ENCODE measurements around the gene CFAP61. TPM values are rescaled to one million over a fixed set of nuclear protein-coding genes. Genes with fewer than 3 reads are reported as not detected.

CFAP61 gene
- total RNA-seq, 1 donor from 2014 or later = not detected

GRCh38 chr20:20303320-20303719, 251.0 kb downstream of the CFAP61 start:
- no peak for DNase-seq (ENCODE audit: extremely low read depth, low read depth, low spot score)

- no peak for DNase-seq (ENCODE audit: extremely low read depth, low read depth, low spot score)
Observed at GRCh38 chr20:20303742-20304141, 251.4 kb downstream of the CFAP61 start.

GRCh38 chr20:20304942-20305341, 252.6 kb downstream of the CFAP61 start:
- DNase-seq (ENCODE audit: extremely low read depth, low read depth, low spot score) = no peak

- DNase-seq (ENCODE audit: extremely low read depth, low read depth, low spot score) = no peak
Observed at GRCh38 chr20:20312562-20312961, 260.2 kb downstream of the CFAP61 start.

GRCh38 chr20:20317195-20317594, 264.9 kb downstream of the CFAP61 start:
- no peak for DNase-seq (ENCODE audit: extremely low read depth, low read depth, low spot score)

- DNase-seq (ENCODE audit: extremely low read depth, low read depth, low spot score) = no peak
Observed at GRCh38 chr20:20317621-20318364, 265.5 kb downstream of the CFAP61 start.

- DNase-seq (ENCODE audit: extremely low read depth, low read depth, low spot score) = no peak
Observed at GRCh38 chr20:20318365-20319161, 266.2 kb downstream of the CFAP61 start.

- no peak for DNase-seq (ENCODE audit: extremely low read depth, low read depth, low spot score)
Observed at GRCh38 chr20:20321134-20321533, 268.8 kb downstream of the CFAP61 start.

GRCh38 chr20:20321917-20322316, 269.6 kb downstream of the CFAP61 start:
- DNase-seq (ENCODE audit: extremely low read depth, low read depth, low spot score) = no peak

GRCh38 chr20:20322912-20323311, 270.6 kb downstream of the CFAP61 start:
- DNase-seq (ENCODE audit: extremely low read depth, low read depth, low spot score) = no peak

- no peak for DNase-seq (ENCODE audit: extremely low read depth, low read depth, low spot score)
Observed at GRCh38 chr20:20327746-20328145, 275.4 kb downstream of the CFAP61 start.

- no peak for DNase-seq (ENCODE audit: extremely low read depth, low read depth, low spot score)
Observed at GRCh38 chr20:20329564-20329963, 277.2 kb downstream of the CFAP61 start.

GRCh38 chr20:20331156-20331555, 278.8 kb downstream of the CFAP61 start:
- no peak for DNase-seq (ENCODE audit: extremely low read depth, low read depth, low spot score)

GRCh38 chr20:20331817-20332216, 279.5 kb downstream of the CFAP61 start:
- no peak for DNase-seq (ENCODE audit: extremely low read depth, low read depth, low spot score)

- no peak for DNase-seq (ENCODE audit: extremely low read depth, low read depth, low spot score)
Observed at GRCh38 chr20:20333866-20334265, 281.5 kb downstream of the CFAP61 start.

- DNase-seq (ENCODE audit: extremely low read depth, low read depth, low spot score) = no peak
Observed at GRCh38 chr20:20334489-20334888, 282.2 kb downstream of the CFAP61 start.

GRCh38 chr20:20338133-20338730, 285.9 kb downstream of the CFAP61 start:
- no peak for DNase-seq (ENCODE audit: extremely low read depth, low read depth, low spot score)

- no peak for DNase-seq (ENCODE audit: extremely low read depth, low read depth, low spot score)
Observed at GRCh38 chr20:20340443-20340842, 288.1 kb downstream of the CFAP61 start.

- no peak for DNase-seq (ENCODE audit: extremely low read depth, low read depth, low spot score)
Observed at GRCh38 chr20:20341371-20341770, 289.0 kb downstream of the CFAP61 start.

GRCh38 chr20:20342066-20342465, 289.7 kb downstream of the CFAP61 start:
- DNase-seq (ENCODE audit: extremely low read depth, low read depth, low spot score) = no peak

GRCh38 chr20:20343932-20344331, 291.6 kb downstream of the CFAP61 start:
- DNase-seq (ENCODE audit: extremely low read depth, low read depth, low spot score) = no peak

- no peak for DNase-seq (ENCODE audit: extremely low read depth, low read depth, low spot score)
Observed at GRCh38 chr20:20344476-20344875, 292.1 kb downstream of the CFAP61 start.

All from glomerular endothelial cell (primary cell).